MV-4-11 (cell line): Measurements from ENCODE around the gene BRMS1.

Source experiments
- DNase-seq: peaks from one replicate; lab custom pipeline; 2025; lab: John Stamatoyannopoulos, UW

The BRMS1 gene

DNA sequence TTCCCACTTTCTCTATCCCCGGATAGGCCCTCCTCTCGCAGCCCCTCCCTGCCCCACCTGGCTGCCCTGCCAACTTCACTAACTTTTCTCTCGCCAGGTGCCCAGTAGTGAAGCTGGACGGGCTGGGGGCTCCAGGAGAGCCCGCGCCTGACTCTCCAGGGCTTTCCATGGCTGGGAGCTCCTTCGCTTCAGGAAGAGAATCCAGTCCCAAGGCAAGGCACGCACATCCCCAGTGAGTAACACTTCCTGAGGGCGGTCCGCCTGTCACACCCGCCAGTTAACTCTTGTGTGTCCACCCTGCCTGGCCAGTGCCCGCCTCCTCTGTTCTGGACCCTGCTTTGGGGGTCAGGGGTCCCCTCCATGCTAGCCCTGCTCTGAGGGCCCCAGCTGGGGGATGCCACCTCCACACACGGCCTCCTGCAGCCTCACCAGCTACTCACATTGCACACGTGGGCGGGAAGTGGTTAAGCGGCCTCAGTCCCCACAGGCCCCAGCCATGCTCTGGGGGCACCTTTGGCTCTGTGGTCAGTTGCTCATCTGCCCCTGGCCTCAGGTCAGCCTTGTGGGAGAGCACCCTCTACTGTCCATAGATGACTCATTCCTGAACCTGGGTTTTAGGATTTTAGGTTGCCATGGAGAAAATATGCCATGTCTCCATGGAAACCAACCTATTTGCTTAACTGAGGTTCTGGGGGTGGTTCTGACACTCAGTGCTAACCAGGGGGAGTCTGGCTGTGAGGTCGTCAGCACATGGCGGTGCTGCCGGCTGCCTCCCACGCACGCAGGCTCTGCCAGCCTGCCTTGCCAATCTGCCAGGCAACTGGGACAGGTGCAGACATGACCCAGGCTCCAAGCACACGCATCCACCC, 8.4 kb downstream of the BRMS1 start, which contains the start of gene RIN1:
Gene RIN1, minus strand, starts transcription at position 201 of the 869 bp plus-strand sequence. Its CDS starts 32 bp downstream, at position 169.
- DNase-seq: peak; percentile 93

- peak; percentile 40 for DNase-seq
Observed at GRCh38 chr11:66335531-66336233, 9.2 kb downstream of the BRMS1 start.

DNA sequence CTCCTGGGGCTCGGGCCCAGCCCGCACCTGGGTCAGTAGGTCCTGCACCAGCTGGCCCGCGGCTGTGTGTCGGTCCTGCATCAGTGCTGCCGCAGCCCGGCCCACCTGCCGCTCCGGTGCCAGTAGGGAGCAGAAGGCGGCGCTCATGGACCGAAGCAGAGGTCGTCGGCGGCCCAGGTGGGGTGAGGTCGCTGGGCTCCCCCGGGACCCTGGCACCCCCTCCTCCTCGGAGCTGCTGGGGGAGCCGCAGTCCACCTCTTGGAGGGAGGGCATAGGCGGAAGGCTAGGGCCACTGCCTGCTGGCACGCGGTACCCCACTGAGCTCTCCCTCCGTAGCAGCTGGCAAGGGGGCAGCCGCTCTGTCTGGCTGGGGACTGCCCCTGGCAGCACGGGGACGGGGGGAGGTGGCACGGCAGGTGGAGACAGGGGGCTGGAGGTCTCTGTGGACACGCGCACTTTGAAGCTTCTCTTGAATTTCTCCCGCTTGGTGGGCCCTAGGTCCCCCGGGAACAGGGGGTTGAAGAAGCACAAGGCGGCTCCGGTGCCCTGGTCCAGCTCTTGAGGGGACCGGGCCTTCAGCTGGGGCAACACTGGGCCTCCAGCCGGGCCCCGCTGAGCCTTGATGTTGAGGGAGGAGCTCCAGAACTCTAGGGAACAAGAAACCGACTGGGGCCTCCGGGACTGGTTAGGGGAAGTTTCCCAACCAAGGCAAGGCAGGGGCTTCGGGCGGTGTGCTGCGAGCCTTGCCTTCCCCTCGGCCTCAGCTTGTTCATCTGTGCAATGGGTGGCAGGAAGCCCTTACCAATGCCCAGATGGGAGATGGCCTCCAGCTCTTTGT, 10.1 kb downstream of the BRMS1 start:
- peak; percentile 61 for DNase-seq

- no peak for DNase-seq
Observed at GRCh38 chr11:66333896-66334604, 10.9 kb downstream of the BRMS1 start.

DNA sequence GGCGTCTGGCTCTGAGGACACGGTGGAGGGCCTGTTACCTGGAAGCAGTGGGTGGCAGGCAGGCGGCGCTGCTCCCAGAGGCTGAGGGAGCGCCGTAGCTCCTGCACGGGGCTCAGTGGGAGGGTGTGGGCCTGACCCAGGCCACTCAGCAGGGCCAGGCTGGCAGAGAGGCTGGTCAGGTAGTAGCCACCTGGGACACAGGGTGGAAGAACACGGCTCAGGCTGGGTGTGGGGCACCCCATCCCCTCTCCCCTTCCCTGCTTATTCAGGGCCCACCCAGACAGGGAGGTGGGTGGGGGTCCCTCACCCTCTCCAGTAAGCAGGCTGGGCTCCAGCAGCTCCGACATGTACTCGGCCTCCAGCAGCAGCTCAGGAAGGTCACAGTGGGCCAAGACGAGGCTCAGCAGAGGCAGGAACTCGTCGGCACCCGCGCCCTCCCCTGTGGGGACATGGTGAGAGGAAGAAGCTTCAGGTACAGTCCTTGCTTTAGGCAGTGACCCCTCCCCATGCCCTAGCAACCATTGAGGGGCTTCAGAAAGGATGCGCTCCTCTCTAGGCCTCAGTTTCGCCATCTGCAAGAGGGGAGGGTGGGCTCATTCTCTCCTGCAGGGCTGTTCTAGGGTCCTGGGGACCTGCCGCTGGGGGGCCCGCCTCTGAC, 11.6 kb downstream of the BRMS1 start:
- no peak for DNase-seq

DNA sequence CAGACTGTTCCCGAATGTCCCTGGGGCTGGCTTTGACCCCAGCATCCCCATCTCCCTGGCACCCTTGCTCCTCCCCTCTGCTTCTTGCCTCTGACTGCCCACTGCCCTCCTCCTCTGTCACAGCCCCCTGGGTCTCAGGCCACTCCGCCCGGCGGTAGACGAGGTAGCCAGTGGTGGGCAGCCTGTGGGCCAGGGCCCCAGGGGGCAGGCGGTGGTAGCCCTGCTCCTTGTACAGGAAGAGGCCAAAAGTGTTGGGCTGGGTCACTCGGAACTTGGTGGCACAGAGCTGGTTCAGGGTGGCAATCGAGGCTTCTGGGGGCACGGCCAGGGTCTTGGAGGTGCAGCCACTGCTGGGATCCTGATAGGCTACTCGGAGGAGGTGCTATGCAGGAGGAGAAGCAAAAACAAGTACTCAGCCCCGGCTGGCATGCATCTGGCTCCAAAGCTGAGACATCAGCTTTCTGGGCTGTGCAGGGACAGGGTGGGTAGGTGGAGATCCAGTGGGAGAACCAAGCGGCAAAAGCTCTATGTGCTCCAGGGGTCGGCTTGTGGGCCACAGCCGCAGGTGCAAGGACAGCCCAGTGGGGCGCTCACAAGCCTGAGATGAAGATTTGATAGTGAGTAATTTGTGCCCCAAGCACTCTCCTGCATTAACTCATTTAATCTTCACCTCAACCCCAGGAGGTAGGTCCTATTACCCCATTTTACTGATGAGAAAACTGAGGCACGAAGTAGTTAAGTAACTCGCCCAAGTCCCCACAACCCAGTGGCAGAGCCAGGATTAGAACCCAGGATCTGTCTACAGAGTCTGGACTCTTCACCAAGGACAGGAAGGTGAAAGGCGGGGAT, 12.3 kb downstream of the BRMS1 start:
- no peak for DNase-seq

- no peak for DNase-seq
Observed at GRCh38 chr11:66331542-66332370, 13.1 kb downstream of the BRMS1 start.

- no peak for DNase-seq
Observed at GRCh38 chr11:66330931-66331330, 14.0 kb downstream of the BRMS1 start.

DNA sequence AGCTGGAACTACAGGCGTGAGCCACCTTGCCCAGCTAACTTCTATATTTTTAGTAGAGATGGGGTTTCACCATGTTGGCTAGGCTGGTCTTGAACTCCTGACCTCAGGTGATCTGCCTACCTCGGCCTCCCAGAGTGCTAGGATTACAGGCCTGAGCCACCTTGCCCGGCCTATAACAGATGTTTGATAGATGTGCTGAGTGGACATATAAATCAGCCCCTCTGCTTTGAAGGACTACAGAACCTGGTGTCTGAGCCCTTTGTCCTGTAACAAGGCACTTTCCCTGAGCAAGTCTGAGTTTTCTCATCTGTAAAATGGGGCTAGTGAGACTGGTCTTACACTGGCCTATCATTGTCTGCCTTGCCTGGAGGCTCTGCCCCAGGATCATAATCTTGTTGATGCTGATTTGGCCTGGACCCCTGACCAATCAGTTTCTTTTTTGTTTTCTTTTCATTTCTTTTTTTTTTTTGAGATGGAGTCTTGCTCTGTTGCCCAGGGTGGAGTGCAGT, 15.7 kb downstream of the BRMS1 start:
- no peak for DNase-seq

GRCh38 chr11:66328302-66329144, 16.4 kb downstream of the BRMS1 start:
- peak; percentile 75 for DNase-seq

GRCh38 chr11:66328031-66328301, 16.9 kb downstream of the BRMS1 start:
- no peak for DNase-seq

- DNase-seq: no peak
Observed at GRCh38 chr11:66327171-66328030, 17.5 kb downstream of the BRMS1 start.

GRCh38 chr11:66326261-66327111, 18.4 kb downstream of the BRMS1 start:
- no peak for DNase-seq

DNA sequence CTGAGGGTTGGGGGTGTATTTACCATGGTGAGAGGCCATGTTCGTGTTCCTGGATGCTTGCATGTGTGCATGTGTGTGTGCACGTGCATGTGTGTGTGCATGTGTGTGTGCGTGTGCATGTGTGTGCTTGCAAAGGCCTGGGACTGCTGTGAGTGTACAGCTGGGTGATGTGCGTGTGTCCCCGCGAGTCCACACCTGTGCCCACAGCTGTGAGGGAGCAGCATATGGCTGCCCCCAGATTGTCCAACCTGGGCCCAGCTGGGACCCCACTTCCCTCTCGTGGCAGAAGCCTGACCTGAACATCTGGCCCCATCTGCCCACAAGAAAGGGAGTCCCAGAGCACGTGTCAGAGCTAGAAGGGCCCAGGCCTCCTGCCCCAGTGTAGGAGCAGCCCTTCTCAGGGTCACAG, 19.6 kb downstream of the BRMS1 start:
- DNase-seq: peak; percentile 54

GRCh38 chr11:66324664-66325063, 20.2 kb downstream of the BRMS1 start:
- DNase-seq: no peak

- no peak for DNase-seq
Observed at GRCh38 chr11:66323684-66324083, 21.2 kb downstream of the BRMS1 start.
